GM19452 (cell line): ENCODE results near the gene APRT.
"Not testable (repeated sequence)": the region's sequence is repeated elsewhere in the genome, so short reads cannot be mapped to it uniquely, and the experiment has no call there.

ENCODE experiments used
- ATAC-seq: cut with Tn5 transposase; IDR thresholded peaks from one replicate; pipeline ENCODE4 v1.9.1; 2021; ENCODE audit not compliant: unreplicated experiment

APRT gene

DNA sequence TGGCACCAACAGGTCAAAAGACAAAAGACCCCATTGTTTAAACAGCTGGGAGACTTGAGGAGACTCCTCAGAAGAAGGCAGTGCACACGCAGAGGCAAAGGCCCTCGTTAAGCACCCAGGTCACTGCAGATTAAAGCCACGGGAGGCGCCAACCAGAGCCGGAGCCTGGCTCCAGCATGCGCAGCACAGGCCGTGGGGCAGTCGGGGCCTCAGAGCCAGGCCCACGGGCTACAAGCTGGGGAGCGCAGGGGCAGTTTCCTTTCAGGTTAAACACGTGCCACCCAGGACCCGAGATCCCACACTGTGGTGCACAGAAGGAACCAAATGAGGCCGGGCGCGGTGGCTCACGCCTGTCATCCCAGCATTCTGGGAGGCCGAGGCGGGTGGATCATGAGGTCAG lies 35.9 kb downstream of the APRT start:
- no peak for ATAC-seq

DNA sequence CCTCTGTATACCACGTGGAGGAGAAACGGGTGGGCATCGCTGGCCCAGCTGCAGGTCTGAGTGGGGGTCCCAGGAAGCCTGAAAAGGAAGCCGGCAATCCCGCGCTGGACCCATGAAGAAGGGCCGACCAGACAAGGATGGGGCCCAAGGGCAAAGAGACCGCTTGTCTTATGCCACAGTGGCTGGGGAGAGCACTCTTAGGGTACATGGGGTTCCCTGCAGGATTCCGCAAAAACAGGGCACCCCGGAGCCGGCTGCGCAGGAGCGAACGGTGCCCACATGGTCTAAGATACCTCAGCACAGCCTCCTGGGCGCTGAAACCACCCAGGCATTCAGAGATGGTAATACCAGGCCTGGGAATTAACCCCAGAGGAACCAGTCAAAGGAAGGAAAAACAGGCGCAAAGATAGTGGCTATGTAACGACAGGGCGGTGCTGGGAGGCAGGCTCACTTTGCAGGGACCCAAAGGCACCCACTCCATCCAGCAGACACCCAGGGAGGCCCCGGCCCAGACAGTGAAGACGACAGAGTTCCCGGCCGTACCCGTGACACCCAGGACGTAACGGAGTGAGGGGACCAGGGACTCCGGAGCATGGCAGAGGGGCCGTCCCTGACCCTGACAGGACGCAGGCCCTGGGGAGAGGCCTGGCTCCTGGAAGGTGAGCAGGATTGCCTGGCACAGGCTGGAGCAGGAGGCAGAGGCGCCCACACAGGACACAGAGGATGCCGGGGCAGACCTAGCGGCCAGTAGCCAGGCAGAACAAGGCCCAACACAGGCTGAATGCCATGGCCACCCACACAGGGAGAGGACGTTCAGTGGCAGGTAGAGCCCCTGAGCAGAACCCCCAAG lies 37.0 kb downstream of the APRT start:
- ATAC-seq: no peak

GRCh38 chr16:88773812-88774291 lies 37.9 kb downstream of the APRT start:
- ATAC-seq: no peak

DNA sequence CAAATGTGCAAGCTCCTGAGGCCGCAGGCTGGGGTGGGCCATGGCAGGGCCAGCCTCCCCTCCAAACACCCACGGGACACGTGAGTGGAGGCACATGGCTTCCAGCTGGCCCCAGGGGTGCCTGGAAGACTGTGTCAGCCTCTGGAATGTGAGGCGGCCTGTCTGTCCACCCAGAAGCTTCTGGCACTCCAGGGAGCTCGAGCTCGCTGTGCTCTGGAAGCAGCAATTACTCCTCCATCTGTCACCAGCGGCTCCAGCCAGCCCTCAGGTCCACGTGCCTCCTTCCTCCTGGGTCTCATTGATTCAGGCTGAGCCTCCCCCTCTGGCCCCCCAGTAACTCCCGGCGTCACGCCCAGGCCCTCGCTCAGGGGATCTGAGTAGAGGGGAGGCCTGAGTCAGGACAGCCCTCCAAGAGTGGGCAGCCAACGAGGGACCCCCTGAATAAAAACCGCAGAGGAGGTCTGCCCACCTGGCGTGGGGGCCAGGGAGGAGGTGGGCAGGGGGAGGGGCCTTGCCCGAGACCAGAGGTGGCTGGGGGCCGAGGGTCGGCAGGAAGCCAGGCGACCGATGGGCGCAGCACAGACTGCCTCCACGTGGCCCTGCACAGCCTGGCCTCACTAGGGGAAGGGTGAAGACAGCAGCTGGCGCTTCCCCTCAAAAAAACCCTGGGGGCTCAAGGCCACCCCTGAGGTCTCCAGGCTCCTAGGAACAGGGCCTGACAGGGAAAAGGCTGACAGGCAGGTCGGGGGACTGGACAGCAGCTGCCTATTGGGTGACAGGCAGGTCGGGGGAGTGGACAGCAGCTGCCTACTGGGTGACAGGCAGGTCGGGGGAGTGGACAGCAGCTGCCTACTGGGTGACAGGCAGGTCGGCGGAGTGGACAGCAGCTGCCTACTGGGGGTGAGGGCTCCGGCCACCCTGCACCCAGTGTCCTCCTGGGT lies 38.6 kb downstream of the APRT start:
- ATAC-seq: no peak

- not testable (repeated sequence) for ATAC-seq
These were observed 39.9 kb downstream of the APRT start for GRCh38 chr16:88771781-88772180.

DNA sequence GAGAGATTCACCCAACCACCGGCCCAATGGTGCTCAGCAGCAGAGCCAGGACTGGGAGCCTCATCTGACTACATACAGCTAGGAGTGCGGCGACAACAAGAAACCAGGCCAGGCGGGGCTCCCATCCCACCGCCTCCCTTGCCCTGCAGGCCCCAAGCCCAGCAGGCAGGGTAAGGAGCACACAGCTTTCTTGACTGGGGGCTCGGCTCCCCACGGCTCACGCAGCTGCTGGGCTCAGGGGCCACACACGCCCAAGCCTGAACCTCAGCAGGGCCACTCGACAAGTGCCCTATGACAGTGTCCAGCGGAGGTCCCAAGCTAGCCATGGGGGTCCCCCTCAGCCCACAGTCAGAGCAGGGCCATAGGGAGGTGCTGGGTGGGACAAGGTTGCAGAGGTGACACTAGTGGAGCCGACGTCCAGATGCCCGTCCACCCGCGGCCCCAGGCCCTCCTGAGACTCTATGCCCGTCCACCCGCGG lies 40.4 kb downstream of the APRT start:
- no peak for ATAC-seq

- ATAC-seq: no peak
These were observed 41.1 kb downstream of the APRT start for GRCh38 chr16:88770461-88771293.

DNA sequence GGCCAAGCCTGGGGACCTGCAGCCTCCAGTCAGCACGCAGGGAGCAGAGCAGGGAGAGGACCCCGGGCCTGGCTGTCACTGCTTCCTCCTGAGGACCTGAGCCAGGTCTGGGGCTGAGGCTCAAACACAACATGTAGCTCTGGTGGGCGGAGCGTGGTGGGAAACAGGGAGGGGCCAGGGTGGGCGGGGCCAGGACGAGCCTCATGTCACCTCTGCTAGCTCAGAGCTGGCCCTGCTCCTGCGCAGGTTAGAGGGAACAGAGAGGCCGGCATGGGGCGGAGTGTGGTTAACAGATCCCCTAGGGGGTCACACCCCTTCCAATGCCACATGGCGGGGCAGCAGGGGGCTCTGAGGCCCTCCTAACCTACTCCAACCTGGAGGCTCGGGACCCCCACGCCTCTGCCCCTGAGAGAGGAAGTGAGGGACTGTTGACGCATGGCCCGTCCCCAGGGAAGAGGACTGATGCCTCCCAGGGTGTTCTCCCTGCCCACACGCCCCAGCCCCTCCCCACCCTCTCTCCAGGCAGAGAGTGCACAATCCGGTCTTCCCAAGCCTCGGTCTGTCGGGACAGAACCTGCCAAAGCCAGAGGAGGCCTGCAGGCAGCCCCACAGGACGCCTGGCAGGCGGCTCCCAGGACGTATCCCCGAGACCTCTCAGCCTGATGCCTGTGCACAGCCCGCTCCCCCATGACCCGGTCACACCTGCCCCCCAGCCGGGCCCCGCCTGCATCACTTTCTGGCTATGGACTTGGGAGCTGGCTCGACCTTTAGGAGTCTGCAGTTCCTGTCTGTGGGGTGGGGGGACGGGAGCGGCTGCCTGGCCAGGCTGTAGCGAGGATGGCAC lies 41.9 kb downstream of the APRT start:
- no peak for ATAC-seq

DNA sequence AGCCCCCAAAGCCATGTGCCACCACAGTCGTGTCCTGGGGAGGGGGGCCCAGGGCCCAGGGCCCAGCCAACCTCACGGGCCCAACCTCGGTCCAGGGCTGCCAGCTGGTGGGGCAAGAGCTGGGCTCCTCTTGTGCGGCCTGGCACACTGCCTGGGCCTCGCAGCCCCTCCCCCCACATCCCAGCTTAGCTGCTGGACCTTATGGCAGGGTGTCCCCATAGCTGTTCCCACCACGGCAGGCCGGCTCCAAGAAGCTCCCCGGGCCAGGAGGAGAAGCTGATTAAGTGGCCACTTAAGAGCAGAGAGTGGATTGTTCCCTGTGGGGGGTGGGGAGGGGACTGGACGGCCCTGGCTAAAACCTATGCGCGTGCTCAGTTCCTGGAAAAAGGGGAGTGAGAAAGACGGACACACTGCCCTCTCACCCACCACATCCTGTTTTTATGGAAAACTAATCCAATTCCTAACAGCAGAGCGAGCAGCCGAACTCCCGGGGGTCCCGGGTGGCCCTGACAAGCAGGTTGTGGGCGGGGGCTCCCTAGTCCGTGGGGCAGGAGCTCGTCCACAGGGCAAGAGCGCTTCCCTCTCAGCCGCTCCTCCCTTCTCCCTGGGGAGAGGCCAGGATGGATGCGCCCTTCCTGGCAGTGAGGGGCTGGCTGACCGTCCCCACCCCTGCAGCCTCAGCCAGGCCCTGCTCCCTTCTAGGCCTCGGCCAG lies 43.5 kb downstream of the APRT start:
- ATAC-seq: no peak

GRCh38 chr16:88767546-88768070 lies 44.1 kb downstream of the APRT start:
- ATAC-seq: no peak

DNA sequence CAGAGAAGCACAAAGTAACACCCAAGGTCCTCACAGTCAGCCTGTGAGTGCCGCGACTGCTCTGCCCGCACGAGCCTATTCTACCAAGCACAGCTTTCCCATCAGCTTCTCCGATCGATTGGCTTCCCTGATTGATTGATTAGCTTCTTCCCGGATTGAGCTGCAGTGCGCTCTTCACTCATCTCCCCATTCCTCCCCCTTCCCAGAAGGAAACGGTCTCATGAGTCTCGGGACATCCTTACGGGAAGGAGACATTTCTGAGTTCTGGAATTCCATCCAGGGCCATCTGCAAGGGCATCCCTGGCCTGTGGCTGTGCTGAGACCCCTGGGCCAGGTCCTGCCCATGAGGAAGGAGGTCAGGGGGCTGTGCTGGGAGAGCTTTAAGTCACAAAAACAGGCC lies 44.8 kb downstream of the APRT start:
- ATAC-seq: no peak

- ATAC-seq: no peak
These were observed 46.8 kb downstream of the APRT start for GRCh38 chr16:88764913-88765349.

GRCh38 chr16:88764080-88764479 lies 47.6 kb downstream of the APRT start:
- ATAC-seq: no peak

DNA sequence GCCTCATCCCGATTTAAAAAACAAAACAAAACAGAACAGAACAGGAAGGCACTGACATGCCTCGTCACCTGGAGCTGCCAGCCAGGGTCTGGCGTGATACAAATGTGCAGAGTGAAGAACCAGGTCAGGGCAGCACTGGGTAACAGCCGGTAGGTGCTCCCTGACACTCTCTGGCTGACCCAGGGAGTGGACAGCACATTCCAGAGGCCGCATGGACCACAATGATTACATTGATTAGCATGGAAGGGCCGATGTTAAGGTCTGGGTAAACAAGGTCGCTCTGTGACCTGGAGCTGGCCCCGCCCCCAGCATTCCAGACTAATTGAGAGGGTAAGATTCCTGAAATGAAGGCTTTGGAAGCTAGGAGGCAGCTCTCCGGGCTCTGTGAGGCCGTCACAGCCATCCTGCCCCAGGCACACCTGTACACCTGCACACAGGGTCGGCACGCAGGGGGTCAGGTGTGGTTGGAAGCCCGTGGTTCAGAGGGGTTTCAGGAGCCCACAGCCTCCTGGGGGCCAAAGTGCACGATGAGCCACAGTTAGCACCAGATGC lies 48.1 kb downstream of the APRT start:
- ATAC-seq: no peak

DNA sequence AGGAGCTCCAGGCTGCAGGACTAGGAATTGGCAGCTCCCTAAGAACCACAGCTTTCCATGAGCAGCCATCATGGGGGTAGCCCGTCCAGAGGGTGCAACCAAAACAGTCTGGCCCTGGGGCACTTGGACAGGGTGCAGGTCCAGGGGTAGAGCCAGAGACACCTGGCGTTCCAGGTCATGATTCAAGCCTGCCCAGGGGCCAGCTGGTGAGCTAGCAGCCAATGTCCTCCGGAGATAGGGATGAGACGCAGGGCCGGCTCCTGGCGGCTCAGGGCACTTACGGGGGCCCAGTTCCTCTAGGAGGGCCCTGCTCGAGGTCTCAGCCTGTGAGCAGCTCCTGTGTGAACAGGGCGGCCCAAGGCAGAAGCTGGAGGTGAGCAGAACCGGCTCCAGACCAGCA lies 48.8 kb downstream of the APRT start:
- no peak for ATAC-seq

GRCh38 chr16:88762258-88762870 lies 49.4 kb downstream of the APRT start:
- ATAC-seq: no peak

DNA sequence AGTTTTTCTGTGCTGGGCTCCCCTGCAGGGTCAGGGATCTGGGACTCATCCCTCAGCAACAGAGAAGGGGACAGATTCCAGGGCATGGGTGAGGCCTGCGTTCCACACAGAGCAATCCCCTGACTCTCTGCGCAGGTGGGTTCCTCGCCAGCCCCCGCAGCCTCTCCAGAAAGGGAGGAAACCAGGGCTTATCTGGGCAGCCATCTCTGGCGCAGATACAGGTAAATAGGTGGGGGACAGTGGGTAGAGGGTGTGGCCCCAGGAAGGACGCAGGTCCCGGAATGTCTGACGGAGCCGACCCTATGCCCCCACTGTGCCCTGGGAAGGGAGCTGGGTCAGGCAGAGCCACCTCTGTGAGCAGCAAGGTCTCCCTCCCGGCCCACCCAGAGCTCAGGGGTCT lies 49.9 kb downstream of the APRT start:
- ATAC-seq: no peak

DNA sequence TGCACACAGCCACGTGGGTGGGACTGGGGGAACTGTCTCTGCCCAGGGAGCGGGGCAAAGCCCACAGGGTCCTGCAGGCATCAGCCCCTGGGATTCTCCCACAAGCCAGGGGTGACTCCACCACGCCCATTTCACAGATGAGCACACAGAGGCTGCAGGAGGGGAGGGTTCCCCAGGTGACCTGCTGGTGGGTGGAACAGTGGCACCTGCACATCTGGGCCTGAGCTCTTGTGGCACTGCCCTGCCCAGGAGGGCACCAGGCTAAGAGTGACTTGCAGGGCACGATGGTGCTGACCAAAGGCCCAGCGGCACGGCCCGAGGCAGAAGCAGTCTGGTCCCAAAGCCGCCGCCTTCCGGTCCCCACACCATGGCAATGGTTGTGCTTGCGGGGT lies 50.6 kb downstream of the APRT start:
- no peak for ATAC-seq
